HG03103 (cell line): Measurements from ENCODE around the gene PCDHGA1.
"Not testable (repeated sequence)": the region's sequence is repeated elsewhere in the genome, so short reads cannot be mapped to it uniquely, and the experiment has no call there.

Experiments used
- ATAC-seq: cut with Tn5 transposase; IDR thresholded peaks from one replicate; pipeline ENCODE4 v1.9.1; 2021; ENCODE audit warnings: low read depth; ENCODE audit not compliant: unreplicated experiment

Gene PCDHGA1

DNA sequence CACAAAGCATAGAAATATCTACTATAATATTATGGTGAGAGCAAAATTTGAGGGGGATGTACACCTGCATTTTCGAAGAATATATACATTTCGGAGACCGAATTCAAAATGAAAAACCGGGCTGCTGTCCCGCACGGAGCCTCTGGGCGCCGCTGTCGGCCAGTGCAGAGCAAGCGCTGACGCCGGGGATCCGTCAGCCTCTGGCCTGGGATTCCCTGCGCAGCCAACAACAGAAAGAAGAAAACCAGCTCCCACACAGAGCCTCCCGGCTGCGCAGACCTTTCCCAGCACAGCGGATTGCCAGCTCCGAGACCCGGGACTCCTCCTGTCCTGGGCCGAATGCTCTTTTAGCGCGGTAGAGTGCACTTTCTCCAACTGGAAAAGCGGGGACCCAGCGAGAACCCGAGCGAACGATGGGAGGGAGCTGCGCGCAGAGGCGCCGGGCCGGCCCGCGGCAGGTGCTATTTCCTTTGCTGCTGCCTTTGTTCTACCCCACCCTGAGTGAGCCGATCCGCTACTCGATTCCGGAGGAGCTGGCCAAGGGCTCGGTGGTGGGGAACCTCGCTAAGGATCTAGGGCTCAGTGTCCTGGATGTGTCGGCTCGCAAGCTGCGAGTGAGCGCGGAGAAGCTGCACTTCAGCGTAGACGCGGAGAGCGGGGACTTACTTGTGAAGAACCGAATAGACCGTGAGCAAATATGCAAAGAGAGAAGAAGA lies 77.6 kb downstream of the PCDHGA1 start, which contains the start of gene PCDHGB6:
Gene PCDHGB6, plus strand, starts transcription at position 232 of the 716 bp plus-strand sequence. Its CDS starts 182 bp downstream, at position 414.
- not testable (repeated sequence) for ATAC-seq

- no peak for ATAC-seq
These were observed 79.4 kb downstream of the PCDHGA1 start for GRCh38 chr5:141409598-141410306.

DNA sequence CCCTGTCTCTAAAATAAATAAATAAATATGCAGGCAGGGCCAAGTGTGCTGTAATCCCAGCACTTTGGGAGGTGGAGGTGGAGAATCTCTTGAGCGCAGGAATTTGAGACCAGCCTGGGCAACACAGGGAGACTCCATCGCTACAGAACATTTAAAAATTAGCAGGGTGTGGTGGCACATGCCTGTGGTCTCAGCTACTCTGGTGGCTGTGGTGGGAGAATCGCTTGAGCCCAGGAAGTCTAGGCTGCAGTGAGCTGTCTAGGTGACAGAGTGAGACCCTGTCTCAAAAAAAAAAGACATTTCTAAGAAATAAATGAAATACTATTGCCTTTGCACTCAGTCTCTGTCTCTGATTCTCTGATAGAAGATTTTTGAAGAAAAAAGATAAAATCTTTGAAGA lies 81.3 kb downstream of the PCDHGA1 start:
- ATAC-seq = no peak

DNA sequence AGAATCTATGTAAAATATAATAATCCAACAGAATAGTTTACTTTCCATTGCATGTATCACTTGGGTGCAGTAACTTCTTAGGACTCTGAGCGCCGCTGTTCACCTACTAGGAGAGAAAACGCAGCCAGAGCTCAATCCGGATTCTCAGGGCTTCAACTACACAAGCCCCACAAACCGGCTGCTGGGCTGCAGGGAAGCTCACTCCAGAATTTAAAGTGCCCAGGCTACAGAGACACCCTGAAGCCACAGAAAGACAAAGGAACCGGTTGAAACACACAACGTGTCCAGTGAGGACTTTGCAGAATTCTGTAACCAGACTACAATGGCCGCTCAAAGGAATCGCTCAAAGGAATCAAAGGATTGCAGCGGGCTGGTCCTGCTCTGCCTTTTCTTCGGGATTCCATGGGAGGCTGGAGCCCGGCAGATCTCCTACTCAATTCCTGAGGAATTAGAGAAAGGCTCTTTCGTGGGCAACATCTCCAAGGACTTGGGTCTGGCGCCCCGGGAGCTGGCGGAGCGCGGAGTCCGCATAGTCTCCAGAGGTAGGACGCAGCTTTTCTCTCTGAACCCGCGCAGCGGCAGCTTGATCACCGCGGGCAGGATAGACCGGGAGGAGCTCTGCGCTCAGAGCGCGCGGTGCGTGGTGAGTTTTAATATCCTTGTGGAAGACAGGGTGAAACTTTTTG lies 82.7 kb downstream of the PCDHGA1 start, which contains the start of gene PCDHGA10:
Gene PCDHGA10, plus strand, starts transcription at position 134 of the 686 bp plus-strand sequence. Its CDS starts 189 bp downstream, at position 323.
- peak; percentile 46 for ATAC-seq

GRCh38 chr5:141413540-141414069 lies 83.3 kb downstream of the PCDHGA1 start:
- ATAC-seq = no peak

- ATAC-seq = not testable (repeated sequence)
These were observed 84.4 kb downstream of the PCDHGA1 start for GRCh38 chr5:141414548-141415274.

GRCh38 chr5:141415275-141415618 lies 84.9 kb downstream of the PCDHGA1 start:
- ATAC-seq = not testable (repeated sequence)

DNA sequence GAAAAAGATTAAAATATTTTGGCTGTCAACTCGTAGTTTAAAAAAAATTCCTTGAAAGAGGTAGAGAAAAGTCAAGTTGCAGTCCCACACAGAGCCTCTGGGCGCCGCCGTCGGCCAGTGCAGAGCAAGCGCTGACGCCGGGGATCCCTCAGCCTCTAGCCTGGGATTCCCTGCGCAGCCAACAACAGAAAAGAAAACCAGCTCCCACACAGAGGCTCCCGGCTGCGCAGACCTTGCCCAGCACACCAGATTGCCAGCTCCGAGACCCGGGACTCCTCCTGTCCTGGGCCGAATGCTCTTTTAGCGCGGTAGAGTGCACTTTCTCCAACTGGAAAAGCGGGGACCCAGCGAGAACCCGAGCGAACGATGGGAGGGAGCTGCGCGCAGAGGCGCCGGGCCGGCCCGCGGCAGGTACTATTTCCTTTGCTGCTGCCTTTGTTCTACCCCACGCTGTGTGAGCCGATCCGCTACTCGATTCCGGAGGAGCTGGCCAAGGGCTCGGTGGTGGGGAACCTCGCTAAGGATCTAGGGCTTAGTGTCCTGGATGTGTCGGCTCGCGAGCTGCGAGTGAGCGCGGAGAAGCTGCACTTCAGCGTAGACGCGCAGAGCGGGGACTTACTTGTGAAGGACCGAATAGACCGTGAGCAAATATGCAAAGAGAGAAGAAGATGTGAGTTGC lies 87.3 kb downstream of the PCDHGA1 start, which contains the start of gene PCDHGB7:
Gene PCDHGB7, plus strand, starts transcription at position 184 of the 679 bp plus-strand sequence. Its CDS starts 183 bp downstream, at position 367.
- ATAC-seq = peak; percentile 80

DNA sequence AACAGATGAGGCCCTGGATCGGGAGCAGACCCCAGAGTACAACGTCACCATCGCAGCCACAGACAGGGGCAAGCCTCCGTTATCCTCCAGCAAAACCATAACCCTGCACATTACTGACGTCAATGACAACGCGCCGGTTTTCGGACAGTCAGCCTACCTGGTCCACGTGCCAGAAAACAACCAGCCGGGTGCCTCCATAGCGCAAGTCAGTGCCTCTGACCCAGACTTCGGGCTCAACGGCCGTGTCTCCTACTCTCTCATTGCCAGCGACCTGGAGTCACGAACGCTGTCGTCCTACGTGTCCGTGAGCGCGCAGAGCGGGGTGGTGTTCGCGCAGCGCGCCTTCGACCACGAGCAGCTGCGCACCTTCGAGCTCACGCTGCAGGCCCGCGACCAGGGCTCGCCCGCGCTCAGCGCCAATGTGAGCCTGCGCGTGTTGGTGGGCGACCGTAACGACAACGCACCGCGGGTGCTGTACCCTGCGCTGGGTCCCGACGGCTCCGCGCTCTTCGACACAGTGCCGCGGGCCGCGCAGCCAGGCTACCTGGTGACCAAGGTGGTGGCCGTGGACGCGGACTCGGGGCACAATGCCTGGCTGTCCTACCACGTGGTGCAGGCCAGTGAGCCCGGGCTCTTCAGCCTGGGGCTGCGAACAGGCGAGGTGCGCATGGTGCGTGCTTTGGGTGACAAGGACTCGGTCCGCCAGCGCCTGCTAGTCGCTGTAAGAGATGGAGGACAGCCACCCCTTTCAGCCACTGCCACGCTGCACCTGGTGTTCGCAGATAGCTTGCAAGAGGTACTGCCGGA lies 89.0 kb downstream of the PCDHGA1 start:
- no peak for ATAC-seq

DNA sequence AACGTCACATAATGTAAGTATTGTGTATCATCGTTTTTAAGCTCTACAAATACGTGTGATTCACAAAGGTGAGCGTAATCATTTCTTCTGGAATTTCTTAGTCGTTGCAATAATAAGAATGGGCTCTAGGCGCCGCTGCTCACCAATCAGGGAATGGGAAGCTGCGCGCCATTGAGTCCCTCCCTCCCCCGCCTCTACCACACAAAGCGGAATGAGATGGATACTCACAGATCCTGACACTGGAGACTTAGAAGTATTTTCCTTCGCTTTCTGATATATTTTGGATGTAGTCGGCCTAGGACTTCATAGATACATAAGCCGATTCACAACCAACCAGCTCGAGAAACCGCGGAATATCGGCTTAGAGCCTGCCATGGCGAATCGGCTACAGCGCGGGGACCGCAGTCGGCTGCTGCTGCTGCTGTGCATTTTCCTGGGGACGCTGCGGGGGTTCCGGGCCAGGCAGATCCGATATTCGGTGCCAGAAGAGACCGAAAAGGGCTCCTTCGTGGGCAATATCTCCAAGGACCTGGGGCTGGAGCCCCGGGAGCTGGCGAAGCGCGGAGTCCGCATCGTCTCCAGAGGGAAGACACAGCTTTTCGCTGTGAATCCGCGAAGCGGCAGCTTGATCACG lies 90.7 kb downstream of the PCDHGA1 start, which contains the start of gene PCDHGA11:
Gene PCDHGA11, plus strand, starts transcription at position 197 of the 634 bp plus-strand sequence. Its CDS starts 177 bp downstream, at position 374.
- peak; percentile 42 for ATAC-seq

DNA sequence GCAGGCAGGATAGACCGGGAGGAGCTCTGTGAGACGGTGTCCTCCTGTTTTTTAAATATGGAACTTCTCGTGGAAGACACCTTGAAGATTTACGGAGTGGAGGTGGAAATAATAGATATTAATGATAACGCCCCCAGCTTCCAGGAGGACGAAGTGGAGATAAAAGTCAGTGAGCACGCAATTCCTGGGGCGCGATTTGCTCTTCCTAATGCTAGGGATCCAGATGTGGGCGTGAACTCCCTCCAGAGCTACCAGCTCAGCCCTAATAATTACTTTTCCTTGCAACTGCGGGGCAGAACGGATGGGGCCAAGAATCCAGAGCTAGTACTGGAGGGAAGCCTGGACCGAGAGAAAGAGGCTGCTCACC lies 91.2 kb downstream of the PCDHGA1 start:
- ATAC-seq = no peak

DNA sequence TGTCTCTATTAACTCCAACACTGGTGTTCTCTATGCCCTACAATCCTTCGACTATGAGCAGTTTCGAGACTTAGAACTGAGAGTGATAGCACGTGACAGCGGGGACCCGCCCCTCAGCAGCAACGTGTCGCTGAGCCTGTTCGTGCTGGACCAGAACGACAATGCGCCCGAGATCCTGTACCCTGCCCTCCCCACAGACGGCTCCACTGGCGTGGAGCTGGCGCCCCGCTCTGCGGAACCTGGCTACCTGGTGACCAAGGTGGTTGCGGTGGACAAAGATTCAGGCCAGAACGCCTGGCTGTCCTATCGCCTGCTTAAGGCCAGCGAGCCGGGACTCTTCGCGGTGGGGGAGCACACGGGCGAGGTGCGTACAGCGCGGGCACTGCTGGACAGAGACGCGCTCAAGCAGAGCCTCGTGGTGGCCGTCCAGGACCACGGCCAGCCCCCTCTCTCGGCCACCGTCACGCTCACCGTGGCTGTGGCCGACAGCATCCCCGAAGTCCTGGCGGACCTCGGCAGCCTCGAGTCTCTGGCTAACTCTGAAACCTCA lies 92.5 kb downstream of the PCDHGA1 start:
- no peak for ATAC-seq

DNA sequence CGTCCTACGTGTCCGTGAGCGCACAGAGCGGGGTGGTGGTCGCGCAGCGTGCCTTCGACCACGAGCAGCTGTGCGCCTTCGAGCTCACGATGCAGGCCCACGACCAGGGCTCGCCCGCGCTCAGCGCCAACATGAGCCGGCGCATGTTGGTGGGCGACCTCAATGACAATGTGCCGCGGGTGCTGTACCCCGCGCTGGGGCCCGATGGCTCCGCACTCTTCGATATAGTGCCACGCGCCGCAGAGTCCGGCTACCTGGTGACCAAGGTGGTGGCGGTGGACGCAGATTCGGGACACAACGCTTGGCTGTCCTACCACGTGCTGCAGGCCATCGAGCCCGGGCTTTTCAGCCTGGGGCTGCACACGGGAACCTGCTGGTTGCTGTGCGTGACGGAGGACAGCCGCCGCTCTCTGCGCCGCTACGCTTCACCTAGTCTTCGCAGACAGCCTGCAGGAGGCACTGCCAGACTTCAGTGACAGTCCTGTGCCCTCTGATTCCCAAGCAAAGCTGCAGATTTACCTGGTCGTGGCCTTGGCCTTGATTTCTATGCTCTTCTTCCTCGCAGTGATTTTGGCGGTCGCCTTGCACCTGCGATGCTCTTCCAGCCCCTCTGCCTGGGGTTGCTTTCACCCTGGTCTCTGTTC lies 97.6 kb downstream of the PCDHGA1 start:
- ATAC-seq = no peak

DNA sequence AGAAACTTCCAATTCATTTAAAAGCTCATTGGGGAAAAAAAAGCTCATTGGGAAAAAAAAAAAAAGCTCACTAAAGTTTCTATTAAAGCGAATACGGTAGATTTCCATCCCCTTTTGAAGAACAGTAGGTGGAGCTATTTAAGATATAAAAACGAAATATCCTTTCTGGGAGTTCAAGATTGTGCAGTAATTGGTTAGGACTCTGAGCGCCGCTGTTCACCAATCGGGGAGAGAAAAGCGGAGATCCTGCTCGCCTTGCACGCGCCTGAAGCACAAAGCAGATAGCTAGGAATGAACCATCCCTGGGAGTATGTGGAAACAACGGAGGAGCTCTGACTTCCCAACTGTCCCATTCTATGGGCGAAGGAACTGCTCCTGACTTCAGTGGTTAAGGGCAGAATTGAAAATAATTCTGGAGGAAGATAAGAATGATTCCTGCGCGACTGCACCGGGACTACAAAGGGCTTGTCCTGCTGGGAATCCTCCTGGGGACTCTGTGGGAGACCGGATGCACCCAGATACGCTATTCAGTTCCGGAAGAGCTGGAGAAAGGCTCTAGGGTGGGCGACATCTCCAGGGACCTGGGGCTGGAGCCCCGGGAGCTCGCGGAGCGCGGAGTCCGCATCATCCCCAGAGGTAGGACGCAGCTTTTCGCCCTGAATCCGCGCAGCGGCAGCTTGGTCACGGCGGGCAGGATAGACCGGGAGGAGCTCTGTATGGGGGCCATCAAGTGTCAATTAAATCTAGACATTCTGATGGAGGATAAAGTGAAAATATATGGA lies 100.2 kb downstream of the PCDHGA1 start, which contains the start of gene PCDHGA12:
Gene PCDHGA12, plus strand, starts transcription at position 176 of the 782 bp plus-strand sequence. Its CDS starts 253 bp downstream, at position 429.
- peak; percentile 80 for ATAC-seq

- peak; percentile 49 for ATAC-seq
These were observed 101.0 kb downstream of the PCDHGA1 start for GRCh38 chr5:141431286-141431685.

DNA sequence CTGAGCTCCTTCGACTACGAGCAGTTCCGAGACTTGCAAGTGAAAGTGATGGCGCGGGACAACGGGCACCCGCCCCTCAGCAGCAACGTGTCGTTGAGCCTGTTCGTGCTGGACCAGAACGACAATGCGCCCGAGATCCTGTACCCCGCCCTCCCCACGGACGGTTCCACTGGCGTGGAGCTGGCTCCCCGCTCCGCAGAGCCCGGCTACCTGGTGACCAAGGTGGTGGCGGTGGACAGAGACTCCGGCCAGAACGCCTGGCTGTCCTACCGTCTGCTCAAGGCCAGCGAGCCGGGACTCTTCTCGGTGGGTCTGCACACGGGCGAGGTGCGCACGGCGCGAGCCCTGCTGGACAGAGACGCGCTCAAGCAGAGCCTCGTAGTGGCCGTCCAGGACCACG lies 102.0 kb downstream of the PCDHGA1 start:
- not testable (repeated sequence) for ATAC-seq

GRCh38 chr5:141432726-141433125 lies 102.4 kb downstream of the PCDHGA1 start:
- ATAC-seq = not testable (repeated sequence)
